Lung (tissue), 12 donors: ENCODE results near the gene KRT6B. TPM values are rescaled to one million over a fixed set of nuclear protein-coding genes. Genes with fewer than 3 reads are reported as not detected.
"Not testable (repeated sequence)": the region's sequence is repeated elsewhere in the genome, so short reads cannot be mapped to it uniquely, and the experiment has no call there.

Experiments
- ATAC-seq: fragments of 200-7000 bp; cut with Tn5 transposase; one replicate; pipeline ENCODE4 v1.9.1; 2020; ENCODE audit warnings: moderate number of reproducible peaks; ENCODE audit not compliant: insufficient read depth, low FRiP score
- DNase-seq, 3 donors: peaks; one replicate each; pipeline ENCODE4 v3.0.0-alpha.2; 2013 to 2017
- H3K27ac ChIP-seq, 2 donors: one replicate each; pipeline ENCODE4 v1.5.1; 2013; ENCODE audit warnings: mild to moderate bottlenecking in 2 of 2, moderate library complexity in 2 of 2, control low read depth in 1 of 2, inconsistent platforms in 1 of 2, low read depth in 1 of 2, low read length in 1 of 2
- H3K27me3 ChIP-seq, 3 donors: one replicate each; pipeline ENCODE4 v1.5.1; 2013; ENCODE audit warnings: low read length in 2 of 3; ENCODE audit not compliant: control insufficient read depth in 3 of 3, insufficient read depth in 3 of 3
- H3K36me3 ChIP-seq, 4 donors: one replicate each; pipeline ENCODE4 v1.5.1; 2013; ENCODE audit warnings: low read length in 4 of 4, mild to moderate bottlenecking in 1 of 4, moderate library complexity in 1 of 4; ENCODE audit not compliant: control insufficient read depth in 4 of 4, insufficient read depth in 4 of 4
- H3K4me1 ChIP-seq, 5 donors: one replicate each; pipeline ENCODE4 v1.5.1; 2013; ENCODE audit warnings: low read length in 5 of 5, mild to moderate bottlenecking in 2 of 5, moderate library complexity in 1 of 5; ENCODE audit not compliant: control insufficient read depth in 5 of 5, insufficient read depth in 5 of 5
- H3K4me3 ChIP-seq: one replicate; pipeline ENCODE4 v1.5.1; 2013; ENCODE audit warnings: mild to moderate bottlenecking, control low read depth, moderate library complexity
- H3K9ac ChIP-seq, 2 donors: one replicate each; pipeline ENCODE4 v1.5.1; 2013; ENCODE audit warnings: low read length in 2 of 2, control low read depth in 1 of 2; ENCODE audit not compliant: insufficient read depth in 1 of 2
- H3K9me3 ChIP-seq, 4 donors: one replicate each; pipeline ENCODE4 v1.5.1; 2013; ENCODE audit warnings: low read length in 3 of 4, mild to moderate bottlenecking in 1 of 4, moderate library complexity in 1 of 4; ENCODE audit not compliant: control insufficient read depth in 4 of 4, insufficient read depth in 3 of 4
- WGBS, 2 donors: extraction: QIAGEN DNeasy Blood & Tissue Kit; methylation state at CpG; one replicate each; pipeline ENCODE4 v1.1.7; 2013; 5-methylcytosine and 5-hydroxymethylcytosine counted together
- polyA plus RNA-seq, 2 donors: library from polyadenylated mRNA; stranded (reverse); fragments of 200-250 nt; gene quantifications; one replicate each; pipeline ENCODE4 v1.2.1, GENCODE V29; 2013
- total RNA-seq, 2 donors: library from RNA; depleted of rRNA in 1 of 2; stranded (reverse); fragments of >200 nt in 1 of 2; gene quantifications; one replicate each; pipeline ENCODE4 v1.2.1, GENCODE V29; 2014 to 2021
- TF ChIP-seq, protein P1 (sequence below): IDR thresholded peaks from 2 replicates; pipeline ENCODE4 v1.5.1; 2012; ENCODE audit warnings: mild to moderate bottlenecking; ENCODE audit errors: control extremely low read depth, extremely low read depth
- donor health status: control.
- donor health status: control.
- donor health status: Bipolar disorder and iron deficiency.
- donor health status: healthy.
- donor health status: DM: yes; HTN: yes; CAD: no.

KRT6B gene
- total and polyA plus RNA-seq, 4 donors = 0.06 to 0.63 (median 0.25) TPM; not detected in 1

DNA sequence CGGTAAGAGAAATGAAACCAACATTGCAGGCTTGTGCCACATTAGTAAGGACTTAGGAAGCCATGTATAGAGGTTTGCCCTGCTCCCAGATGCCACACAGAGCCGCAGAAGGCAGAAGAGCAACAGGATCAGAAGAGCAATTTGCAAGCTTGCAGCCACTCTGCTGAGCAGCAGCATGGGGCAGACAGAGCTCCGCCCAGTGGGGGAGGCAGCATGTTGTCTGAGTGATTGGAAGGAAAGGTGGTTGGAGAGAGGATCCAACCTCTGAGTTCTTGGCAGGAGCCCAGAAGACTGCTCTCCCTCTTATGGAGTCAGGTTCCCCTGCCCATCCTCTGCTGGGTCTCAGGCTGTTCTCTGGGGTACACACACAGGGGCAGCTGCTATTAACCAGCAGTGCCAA lies 43.4 kb upstream of the KRT6B start:
- H3K9ac ChIP-seq = no peak overlapping the region
- H3K27ac ChIP-seq = no peak overlapping the region
- WGBS, 2 donors = 43 to 49% methylated on average over 3 of the region's 3 CpGs
- TF ChIP-seq, protein P1, sequence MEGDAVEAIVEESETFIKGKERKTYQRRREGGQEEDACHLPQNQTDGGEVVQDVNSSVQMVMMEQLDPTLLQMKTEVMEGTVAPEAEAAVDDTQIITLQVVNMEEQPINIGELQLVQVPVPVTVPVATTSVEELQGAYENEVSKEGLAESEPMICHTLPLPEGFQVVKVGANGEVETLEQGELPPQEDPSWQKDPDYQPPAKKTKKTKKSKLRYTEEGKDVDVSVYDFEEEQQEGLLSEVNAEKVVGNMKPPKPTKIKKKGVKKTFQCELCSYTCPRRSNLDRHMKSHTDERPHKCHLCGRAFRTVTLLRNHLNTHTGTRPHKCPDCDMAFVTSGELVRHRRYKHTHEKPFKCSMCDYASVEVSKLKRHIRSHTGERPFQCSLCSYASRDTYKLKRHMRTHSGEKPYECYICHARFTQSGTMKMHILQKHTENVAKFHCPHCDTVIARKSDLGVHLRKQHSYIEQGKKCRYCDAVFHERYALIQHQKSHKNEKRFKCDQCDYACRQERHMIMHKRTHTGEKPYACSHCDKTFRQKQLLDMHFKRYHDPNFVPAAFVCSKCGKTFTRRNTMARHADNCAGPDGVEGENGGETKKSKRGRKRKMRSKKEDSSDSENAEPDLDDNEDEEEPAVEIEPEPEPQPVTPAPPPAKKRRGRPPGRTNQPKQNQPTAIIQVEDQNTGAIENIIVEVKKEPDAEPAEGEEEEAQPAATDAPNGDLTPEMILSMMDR = no peak
- H3K9me3 ChIP-seq = no peaks in the 10 kb centered on the region
- no peaks in the 10 kb centered on the region for H3K36me3 ChIP-seq
- ATAC-seq = no peak
- H3K27me3 ChIP-seq = peaks cover 0 to 8% (median 0%) of the 10 kb centered on the region in 3 donors
- no peak overlapping the region for H3K4me3 ChIP-seq
- DNase-seq = peak in 1 of 3 donors; percentile 2
- peaks cover 0 to 3% (median 0%) of the 10 kb centered on the region in 5 donors for H3K4me1 ChIP-seq

- peak; percentile 71 for ATAC-seq
- no peaks in the 10 kb centered on the region for H3K36me3 ChIP-seq
- DNase-seq = peak in 1 of 3 donors; percentile 4
- H3K27me3 ChIP-seq = peaks cover 0 to 10% (median 0%) of the 10 kb centered on the region in 3 donors
- TF ChIP-seq, protein P1 = no peak
- no peaks in the 10 kb centered on the region for H3K9me3 ChIP-seq
- H3K27ac ChIP-seq = no peak overlapping the region
- H3K9ac ChIP-seq = no peak overlapping the region
- 33% methylated on average over 4 of the region's 4 CpGs for WGBS, 2 donors
- peaks cover 0 to 3% (median 0%) of the 10 kb centered on the region in 5 donors for H3K4me1 ChIP-seq
- H3K4me3 ChIP-seq = no peak overlapping the region
Observed at GRCh38 chr12:52494518-52494917, 42.6 kb upstream of the KRT6B start.

- H3K36me3 ChIP-seq = no peaks in the 10 kb centered on the region
- DNase-seq (no peak), ATAC-seq (no peak)
- no peaks in the 10 kb centered on the region for H3K9me3 ChIP-seq
- peaks cover 0 to 3% (median 0%) of the 10 kb centered on the region in 5 donors for H3K4me1 ChIP-seq
- no peak overlapping the region for H3K27ac ChIP-seq
- H3K27me3 ChIP-seq = peaks cover 0 to 10% (median 0%) of the 10 kb centered on the region in 3 donors
- H3K9ac ChIP-seq = no peak overlapping the region
- TF ChIP-seq, protein P1 = no peak
- H3K4me3 ChIP-seq = no peak overlapping the region
- 84 to 86% methylated on average over 1 of the region's 1 CpG for WGBS, 2 donors
Observed at GRCh38 chr12:52494100-52494499, 42.2 kb upstream of the KRT6B start.

DNA sequence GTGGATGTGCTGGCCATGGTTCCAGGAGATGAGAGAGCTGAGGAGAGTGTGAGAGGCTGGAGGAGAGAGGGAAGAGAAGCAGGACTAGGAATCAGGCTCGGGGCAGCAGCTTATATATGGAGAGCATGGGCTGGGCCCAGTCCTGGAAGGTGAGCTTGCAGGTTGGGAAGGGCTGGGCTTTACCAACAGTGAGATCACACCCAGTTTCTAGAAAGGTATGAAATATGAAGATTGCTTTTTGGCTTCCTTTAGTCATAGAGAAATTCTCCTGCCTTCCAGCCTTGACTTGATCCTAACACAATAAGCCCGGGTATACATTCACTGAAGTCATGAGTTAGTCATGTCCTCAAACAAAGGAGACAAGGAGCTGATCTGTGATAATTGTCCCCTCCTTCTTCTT lies 41.2 kb upstream of the KRT6B start, which contains the start of gene KRT6A:
TSS of gene KRT6A (minus strand) at position 86 of the 400 bp plus-strand sequence. CDS start at position 17, 69 bp downstream.
- H3K9me3 ChIP-seq = no peaks in the 10 kb centered on the region
- no peak within 1 kb of the TSS for H3K4me3 ChIP-seq
- H3K27ac ChIP-seq = no peak within 1 kb of the TSS
- TF ChIP-seq, protein P1 = no peak
- H3K4me1 ChIP-seq = peaks cover 0 to 3% (median 0%) of the 10 kb centered on the region in 5 donors
- 85 to 91% methylated on average over 2 of the region's 2 CpGs for WGBS, 2 donors
- H3K36me3 ChIP-seq = no peaks in the 10 kb centered on the region
- H3K9ac ChIP-seq = no peak within 1 kb of the TSS
- ATAC-seq = no peak
- DNase-seq = no peak
- H3K27me3 ChIP-seq = peaks cover 0 to 10% (median 3%) of the 10 kb centered on the region in 3 donors

DNA sequence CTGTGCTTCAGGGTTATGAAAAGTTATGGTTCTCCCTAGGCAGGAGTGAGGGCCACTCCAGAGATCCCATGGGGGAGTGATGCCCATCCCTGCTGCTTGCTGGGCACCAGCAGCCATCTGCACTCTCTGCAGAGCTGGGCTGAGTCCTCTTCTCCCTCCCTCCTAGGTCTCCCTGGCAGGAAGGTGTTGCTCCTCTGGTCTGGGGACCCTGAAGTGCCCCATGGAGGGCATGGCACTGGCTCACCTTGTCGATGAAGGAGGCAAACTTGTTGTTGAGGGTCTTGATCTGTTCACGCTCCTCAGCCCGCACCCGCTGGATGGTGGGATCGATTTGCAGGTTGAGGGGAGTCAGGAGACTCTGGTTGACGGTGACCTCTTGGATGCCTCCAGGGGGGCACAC lies 40.5 kb upstream of the KRT6B start:
- WGBS, 2 donors = 94 to 96% methylated on average over 6 of the region's 6 CpGs
- H3K4me1 ChIP-seq, ATAC-seq, H3K4me3 ChIP-seq, H3K36me3 ChIP-seq, H3K9me3 ChIP-seq, H3K27ac ChIP-seq, H3K9ac ChIP-seq, DNase-seq: not testable (repeated sequence)
- peaks cover 0 to 10% (median 3%) of the 10 kb centered on the region in 3 donors for H3K27me3 ChIP-seq
